ENCODE results near the gene ABCE1. TPM values are rescaled to one million over a fixed set of nuclear protein-coding genes. Genes with fewer than 3 reads are reported as not detected.

ABCE1 gene
- total and polyA plus RNA-seq, 4 donors = 12.8 to 43.9 (median 30.3) TPM

GRCh38 chr4:145154573-145154972 is 56.5 kb downstream of the ABCE1 start:
- Histone ChIP-seq H3K36me3 (ENCODE audit: control insufficient read depth in 1 of 2, insufficient read depth in 2 of 2, low read length in 1 of 2) (peaks cover 2 to 6% of the 10 kb centered on the region in 2 donors), H3K4me1 (ENCODE audit: control insufficient read depth in 1 of 2, insufficient read depth in 2 of 2, low read length in 2 of 2) (no peaks in the 10 kb centered on the region), H3K4me3 (ENCODE audit: low read length in 2 of 2) (no peak overlapping the region), H3K9me3 (ENCODE audit: control insufficient read depth, low read length) (no peaks in the 10 kb centered on the region), H3K27me3 (ENCODE audit: control insufficient read depth in 1 of 2, insufficient read depth in 2 of 2, low read length in 1 of 2) (no peaks in the 10 kb centered on the region), H3K27ac (ENCODE audit: low read depth in 1 of 2, low read length in 2 of 2) (no peak overlapping the region)
- WGBS, 2 donors = 86 to 87% methylated on average over 1 of the region's 1 CpG
- DNase-seq = no peak
- intact Hi-C loops (cut with DNase I) = loop anchor here (10.0 kb wide), 2 partner anchors 50 to 460 kb away; partner anchors contain the start of gene MMAA (in 1 of the 2)
- no peak for ATAC-seq (ENCODE audit: low FRiP score)

- Histone ChIP-seq H3K27ac (ENCODE audit: low read depth in 1 of 2, low read length in 2 of 2) (no peak overlapping the region), H3K36me3 (ENCODE audit: control insufficient read depth in 1 of 2, insufficient read depth in 2 of 2, low read length in 1 of 2) (peaks cover 1 to 5% of the 10 kb centered on the region in 2 donors), H3K27me3 (ENCODE audit: control insufficient read depth in 1 of 2, insufficient read depth in 2 of 2, low read length in 1 of 2) (no peaks in the 10 kb centered on the region), H3K4me1 (ENCODE audit: control insufficient read depth in 1 of 2, insufficient read depth in 2 of 2, low read length in 2 of 2) (no peaks in the 10 kb centered on the region), H3K4me3 (ENCODE audit: low read length in 2 of 2) (no peak overlapping the region), H3K9me3 (ENCODE audit: control insufficient read depth, low read length) (no peaks in the 10 kb centered on the region)
- DNase-seq (no peak), ATAC-seq (ENCODE audit: low FRiP score) (no peak)
- intact Hi-C loops (cut with DNase I) = loop anchor here (10.0 kb wide), 2 partner anchors 51 to 459 kb away; partner anchors contain the start of gene MMAA (in 1 of the 2)
- 72 to 77% methylated on average over 2 of the region's 2 CpGs for WGBS, 2 donors
Measured at GRCh38 chr4:145155268-145155870, 57.3 kb downstream of the ABCE1 start.

- H3K36me3 ChIP-seq (ENCODE audit: control insufficient read depth in 1 of 2, insufficient read depth in 2 of 2, low read length in 1 of 2) = peaks cover 0 to 3% of the 10 kb centered on the region in 2 donors
- no peak overlapping the region for H3K27ac ChIP-seq (ENCODE audit: low read depth in 1 of 2, low read length in 2 of 2)
- H3K27me3 ChIP-seq (ENCODE audit: control insufficient read depth in 1 of 2, insufficient read depth in 2 of 2, low read length in 1 of 2) = no peaks in the 10 kb centered on the region
- intact Hi-C loops (cut with DNase I) = loop anchor here (10.0 kb wide), 2 partner anchors 52 to 458 kb away; partner anchors contain the start of gene MMAA (in 1 of the 2)
- no peak for ATAC-seq (ENCODE audit: low FRiP score)
- no peak overlapping the region for H3K4me3 ChIP-seq (ENCODE audit: low read length in 2 of 2)
- WGBS, 2 donors = 93 to 97% methylated on average over 2 of the region's 2 CpGs
- H3K9me3 ChIP-seq (ENCODE audit: control insufficient read depth, low read length) = no peaks in the 10 kb centered on the region
- no peaks in the 10 kb centered on the region for H3K4me1 ChIP-seq (ENCODE audit: control insufficient read depth in 1 of 2, insufficient read depth in 2 of 2, low read length in 2 of 2)
- DNase-seq = no peak
Measured at GRCh38 chr4:145156986-145157385, 58.9 kb downstream of the ABCE1 start.

- intact Hi-C loops (cut with DNase I) = no loop called here
- 42 to 48% methylated on average over 2 of the region's 2 CpGs for WGBS, 2 donors
- Histone ChIP-seq H3K4me3 (ENCODE audit: low read length in 2 of 2) (no peak overlapping the region), H3K36me3 (ENCODE audit: control insufficient read depth in 1 of 2, insufficient read depth in 2 of 2, low read length in 1 of 2) (no peaks in the 10 kb centered on the region), H3K4me1 (ENCODE audit: control insufficient read depth in 1 of 2, insufficient read depth in 2 of 2, low read length in 2 of 2) (no peaks in the 10 kb centered on the region), H3K9me3 (ENCODE audit: control insufficient read depth, low read length) (no peaks in the 10 kb centered on the region), H3K27ac (ENCODE audit: low read depth in 1 of 2, low read length in 2 of 2) (no peak overlapping the region), H3K27me3 (ENCODE audit: control insufficient read depth in 1 of 2, insufficient read depth in 2 of 2, low read length in 1 of 2) (no peaks in the 10 kb centered on the region)
- ATAC-seq (ENCODE audit: low FRiP score) (no peak), DNase-seq (no peak)
Measured at GRCh38 chr4:145161549-145161948, 63.4 kb downstream of the ABCE1 start.

- intact Hi-C loops (cut with DNase I) = no loop called here
- no peaks in the 10 kb centered on the region for H3K36me3 ChIP-seq (ENCODE audit: control insufficient read depth in 1 of 2, insufficient read depth in 2 of 2, low read length in 1 of 2)
- no peak overlapping the region for H3K27ac ChIP-seq (ENCODE audit: low read depth in 1 of 2, low read length in 2 of 2)
- H3K4me3 ChIP-seq (ENCODE audit: low read length in 2 of 2) = no peak overlapping the region
- no peaks in the 10 kb centered on the region for H3K4me1 ChIP-seq (ENCODE audit: control insufficient read depth in 1 of 2, insufficient read depth in 2 of 2, low read length in 2 of 2)
- DNase-seq = no peak
- WGBS, 2 donors = 98% methylated on average over 2 of the region's 2 CpGs
- ATAC-seq (ENCODE audit: low FRiP score) = no peak
- no peaks in the 10 kb centered on the region for H3K27me3 ChIP-seq (ENCODE audit: control insufficient read depth in 1 of 2, insufficient read depth in 2 of 2, low read length in 1 of 2)
- no peaks in the 10 kb centered on the region for H3K9me3 ChIP-seq (ENCODE audit: control insufficient read depth, low read length)
Measured at GRCh38 chr4:145167887-145168286, 69.8 kb downstream of the ABCE1 start.

- WGBS, 2 donors = 92 to 96% methylated on average over 2 of the region's 2 CpGs
- H3K27me3 ChIP-seq (ENCODE audit: control insufficient read depth in 1 of 2, insufficient read depth in 2 of 2, low read length in 1 of 2) = no peaks in the 10 kb centered on the region
- H3K4me3 ChIP-seq (ENCODE audit: low read length in 2 of 2) = no peak overlapping the region
- intact Hi-C loops (cut with DNase I) = no loop called here
- H3K36me3 ChIP-seq (ENCODE audit: control insufficient read depth in 1 of 2, insufficient read depth in 2 of 2, low read length in 1 of 2) = no peaks in the 10 kb centered on the region
- no peaks in the 10 kb centered on the region for H3K9me3 ChIP-seq (ENCODE audit: control insufficient read depth, low read length)
- no peak overlapping the region for H3K27ac ChIP-seq (ENCODE audit: low read depth in 1 of 2, low read length in 2 of 2)
- no peak for ATAC-seq (ENCODE audit: low FRiP score)
- no peaks in the 10 kb centered on the region for H3K4me1 ChIP-seq (ENCODE audit: control insufficient read depth in 1 of 2, insufficient read depth in 2 of 2, low read length in 2 of 2)
- no peak for DNase-seq
Measured at GRCh38 chr4:145168581-145169187, 70.6 kb downstream of the ABCE1 start.

GRCh38 chr4:145170223-145170622 is 72.1 kb downstream of the ABCE1 start:
- H3K27ac ChIP-seq (ENCODE audit: low read depth in 1 of 2, low read length in 2 of 2) = no peak overlapping the region
- intact Hi-C loops (cut with DNase I) = loop anchor here in 1 of 2 donors (10.0 kb wide), 1 partner anchor 315 kb away; the partner anchor contains the start of gene SMAD1
- H3K27me3 ChIP-seq (ENCODE audit: control insufficient read depth in 1 of 2, insufficient read depth in 2 of 2, low read length in 1 of 2) = no peaks in the 10 kb centered on the region
- H3K4me1 ChIP-seq (ENCODE audit: control insufficient read depth in 1 of 2, insufficient read depth in 2 of 2, low read length in 2 of 2) = no peaks in the 10 kb centered on the region
- no peaks in the 10 kb centered on the region for H3K9me3 ChIP-seq (ENCODE audit: control insufficient read depth, low read length)
- ATAC-seq (ENCODE audit: low FRiP score) = no peak
- no peaks in the 10 kb centered on the region for H3K36me3 ChIP-seq (ENCODE audit: control insufficient read depth in 1 of 2, insufficient read depth in 2 of 2, low read length in 1 of 2)
- DNase-seq = no peak
- H3K4me3 ChIP-seq (ENCODE audit: low read length in 2 of 2) = no peak overlapping the region
- 77 to 88% methylated on average over 1 of the region's 1 CpG for WGBS, 2 donors

- no peak overlapping the region for H3K27ac ChIP-seq (ENCODE audit: low read depth in 1 of 2, low read length in 2 of 2)
- 88 to 97% methylated on average over 1 of the region's 1 CpG for WGBS, 2 donors
- no peaks in the 10 kb centered on the region for H3K27me3 ChIP-seq (ENCODE audit: control insufficient read depth in 1 of 2, insufficient read depth in 2 of 2, low read length in 1 of 2)
- ATAC-seq (ENCODE audit: low FRiP score) (no peak), DNase-seq (no peak)
- H3K36me3 ChIP-seq (ENCODE audit: control insufficient read depth in 1 of 2, insufficient read depth in 2 of 2, low read length in 1 of 2) = no peaks in the 10 kb centered on the region
- intact Hi-C loops (cut with DNase I) = loop anchor here in 1 of 2 donors (10.0 kb wide), 1 partner anchor 313 kb away; the partner anchor contains the start of gene SMAD1
- peaks cover under 1 to 2% of the 10 kb centered on the region in 2 donors for H3K4me1 ChIP-seq (ENCODE audit: control insufficient read depth in 1 of 2, insufficient read depth in 2 of 2, low read length in 2 of 2)
- no peaks in the 10 kb centered on the region for H3K9me3 ChIP-seq (ENCODE audit: control insufficient read depth, low read length)
- H3K4me3 ChIP-seq (ENCODE audit: low read length in 2 of 2) = no peak overlapping the region
Measured at GRCh38 chr4:145171911-145172310, 73.8 kb downstream of the ABCE1 start.

Data from aorta (tissue), 5 donors.